Lower leg skin (tissue), 3 donors: ENCODE measurements around the gene UBASH3A.

ENCODE experiments used
- CTCF ChIP-seq, 3 donors: fragments of 450-650 bp; IDR thresholded peaks; one replicate each; pipeline ENCODE4 v1.5.1; 2016; ENCODE audit warnings: antibody characterized with exemption in 3 of 3, mild to moderate bottlenecking in 3 of 3, moderate library complexity in 2 of 3
- POLR2A ChIP-seq, 2 donors: fragments of 450-650 bp; IDR thresholded peaks; one replicate each; pipeline ENCODE4 v1.6.1; 2016 to 2017; ENCODE audit warnings: antibody characterized with exemption in 2 of 2, mild to moderate bottlenecking in 1 of 2, moderate library complexity in 1 of 2

GRCh38 chr21:42490720-42491119 lies 87.0 kb downstream of the UBASH3A start:
- TF ChIP-seq CTCF (IDR thresholded peaks at IDR 0.05) = no peak
- TF ChIP-seq POLR2A (IDR thresholded peaks at IDR 0.05) = no peak
